ENCODE data around the gene CYP19A1. TPM values are rescaled to one million over a fixed set of nuclear protein-coding genes. Genes with fewer than 3 reads are reported as not detected.

CYP19A1 gene
- polyA plus RNA-seq, 2 donors: 0.05 TPM; not detected in 1

GRCh38 chr15:51223771-51224229 is 114.6 kb downstream of the CYP19A1 start:
- WGBS, 2 donors: 61 to 77% methylated on average over 3 of the region's 3 CpGs
- no peak overlapping the region for H3K4me3 ChIP-seq (ENCODE audit: low read depth in 1 of 2, low read length in 2 of 2)
- no peak overlapping the region for H3K27ac ChIP-seq (ENCODE audit: low read depth in 2 of 2, low read length in 1 of 2)

GRCh38 chr15:51218299-51218938 is 120.0 kb downstream of the CYP19A1 start:
- Histone ChIP-seq H3K27ac (ENCODE audit: low read depth in 2 of 2, low read length in 1 of 2) (no peak overlapping the region), H3K36me3 (ENCODE audit: control insufficient read depth in 2 of 2, insufficient read depth in 2 of 2, low read length in 1 of 2) (no peaks in the 10 kb centered on the region), H3K4me3 (ENCODE audit: low read depth in 1 of 2, low read length in 2 of 2) (no peak overlapping the region), H3K27me3 (ENCODE audit: control insufficient read depth in 1 of 2, insufficient read depth in 2 of 2, low read length in 2 of 2) (peaks cover 0 to 3% of the 10 kb centered on the region in 2 donors), H3K4me1 (ENCODE audit: control insufficient read depth in 2 of 2, insufficient read depth in 2 of 2, low read length in 1 of 2) (no peaks in the 10 kb centered on the region), H3K9me3 (ENCODE audit: control insufficient read depth in 2 of 2, insufficient read depth in 1 of 2, low read depth in 1 of 2, low read length in 1 of 2) (no peaks in the 10 kb centered on the region)
- 59 to 64% methylated on average over 3 of the region's 3 CpGs for WGBS, 2 donors

More at GRCh38 chr15:51223771-51224229, 114.6 kb downstream of the CYP19A1 start:
- H3K36me3 ChIP-seq (ENCODE audit: control insufficient read depth in 2 of 2, insufficient read depth in 2 of 2, low read length in 1 of 2): no peaks in the 10 kb centered on the region
- H3K9me3 ChIP-seq (ENCODE audit: control insufficient read depth in 2 of 2, insufficient read depth in 1 of 2, low read depth in 1 of 2, low read length in 1 of 2): no peaks in the 10 kb centered on the region
- H3K27me3 ChIP-seq (ENCODE audit: control insufficient read depth in 1 of 2, insufficient read depth in 2 of 2, low read length in 2 of 2): no peaks in the 10 kb centered on the region
- H3K4me1 ChIP-seq (ENCODE audit: control insufficient read depth in 2 of 2, insufficient read depth in 2 of 2, low read length in 1 of 2): peaks cover 0 to 2% of the 10 kb centered on the region in 2 donors

GRCh38 chr15:51212909-51213308 is 125.5 kb downstream of the CYP19A1 start:
- H3K4me1 ChIP-seq (ENCODE audit: control insufficient read depth in 2 of 2, insufficient read depth in 2 of 2, low read length in 1 of 2): no peaks in the 10 kb centered on the region
- 79 to 85% methylated on average over 2 of the region's 2 CpGs for WGBS, 2 donors
- no peak overlapping the region for H3K4me3 ChIP-seq (ENCODE audit: low read depth in 1 of 2, low read length in 2 of 2)
- H3K9me3 ChIP-seq (ENCODE audit: control insufficient read depth in 2 of 2, insufficient read depth in 1 of 2, low read depth in 1 of 2, low read length in 1 of 2): no peaks in the 10 kb centered on the region
- peaks cover 0 to 3% of the 10 kb centered on the region in 2 donors for H3K27me3 ChIP-seq (ENCODE audit: control insufficient read depth in 1 of 2, insufficient read depth in 2 of 2, low read length in 2 of 2)
- H3K36me3 ChIP-seq (ENCODE audit: control insufficient read depth in 2 of 2, insufficient read depth in 2 of 2, low read length in 1 of 2): no peaks in the 10 kb centered on the region
- no peak overlapping the region for H3K27ac ChIP-seq (ENCODE audit: low read depth in 2 of 2, low read length in 1 of 2)

GRCh38 chr15:51212239-51212638 is 126.2 kb downstream of the CYP19A1 start:
- 79 to 82% methylated on average over 5 of the region's 5 CpGs for WGBS, 2 donors
- H3K27me3 ChIP-seq (ENCODE audit: control insufficient read depth in 1 of 2, insufficient read depth in 2 of 2, low read length in 2 of 2): peaks cover 0 to 3% of the 10 kb centered on the region in 2 donors
- no peaks in the 10 kb centered on the region for H3K36me3 ChIP-seq (ENCODE audit: control insufficient read depth in 2 of 2, insufficient read depth in 2 of 2, low read length in 1 of 2)
- no peaks in the 10 kb centered on the region for H3K4me1 ChIP-seq (ENCODE audit: control insufficient read depth in 2 of 2, insufficient read depth in 2 of 2, low read length in 1 of 2)
- no peak overlapping the region for H3K4me3 ChIP-seq (ENCODE audit: low read depth in 1 of 2, low read length in 2 of 2)
- H3K27ac ChIP-seq (ENCODE audit: low read depth in 2 of 2, low read length in 1 of 2): no peak overlapping the region
- H3K9me3 ChIP-seq (ENCODE audit: control insufficient read depth in 2 of 2, insufficient read depth in 1 of 2, low read depth in 1 of 2, low read length in 1 of 2): no peaks in the 10 kb centered on the region

GRCh38 chr15:51205050-51205975 is 133.1 kb downstream of the CYP19A1 start:
- Histone ChIP-seq H3K36me3 (ENCODE audit: control insufficient read depth in 2 of 2, insufficient read depth in 2 of 2, low read length in 1 of 2) (no peaks in the 10 kb centered on the region), H3K9me3 (ENCODE audit: control insufficient read depth in 2 of 2, insufficient read depth in 1 of 2, low read depth in 1 of 2, low read length in 1 of 2) (no peaks in the 10 kb centered on the region), H3K27ac (ENCODE audit: low read depth in 2 of 2, low read length in 1 of 2) (no peak overlapping the region), H3K27me3 (ENCODE audit: control insufficient read depth in 1 of 2, insufficient read depth in 2 of 2, low read length in 2 of 2) (peaks cover 0 to 3% of the 10 kb centered on the region in 2 donors), H3K4me3 (ENCODE audit: low read depth in 1 of 2, low read length in 2 of 2) (no peak overlapping the region), H3K4me1 (ENCODE audit: control insufficient read depth in 2 of 2, insufficient read depth in 2 of 2, low read length in 1 of 2) (no peaks in the 10 kb centered on the region)
- WGBS, 2 donors: 78 to 85% methylated on average over 3 of the region's 3 CpGs

- 60 to 69% methylated on average over 2 of the region's 2 CpGs for WGBS, 2 donors
Measured at GRCh38 chr15:51203797-51204196, 134.6 kb downstream of the CYP19A1 start.

GRCh38 chr15:51202783-51203182 is 135.6 kb downstream of the CYP19A1 start:
- H3K9me3 ChIP-seq (ENCODE audit: control insufficient read depth in 2 of 2, insufficient read depth in 1 of 2, low read depth in 1 of 2, low read length in 1 of 2): no peaks in the 10 kb centered on the region
- no peak overlapping the region for H3K4me3 ChIP-seq (ENCODE audit: low read depth in 1 of 2, low read length in 2 of 2)
- H3K4me1 ChIP-seq (ENCODE audit: control insufficient read depth in 2 of 2, insufficient read depth in 2 of 2, low read length in 1 of 2): no peaks in the 10 kb centered on the region
- H3K27ac ChIP-seq (ENCODE audit: low read depth in 2 of 2, low read length in 1 of 2): no peak overlapping the region
- H3K27me3 ChIP-seq (ENCODE audit: control insufficient read depth in 1 of 2, insufficient read depth in 2 of 2, low read length in 2 of 2): peaks cover 0 to 3% of the 10 kb centered on the region in 2 donors
- WGBS, 2 donors: 74 to 78% methylated on average over 3 of the region's 3 CpGs
- no peaks in the 10 kb centered on the region for H3K36me3 ChIP-seq (ENCODE audit: control insufficient read depth in 2 of 2, insufficient read depth in 2 of 2, low read length in 1 of 2)

More at GRCh38 chr15:51203797-51204196, 134.6 kb downstream of the CYP19A1 start:
- H3K4me3 ChIP-seq (ENCODE audit: low read depth in 1 of 2, low read length in 2 of 2): no peak overlapping the region
- no peaks in the 10 kb centered on the region for H3K9me3 ChIP-seq (ENCODE audit: control insufficient read depth in 2 of 2, insufficient read depth in 1 of 2, low read depth in 1 of 2, low read length in 1 of 2)
- H3K27me3 ChIP-seq (ENCODE audit: control insufficient read depth in 1 of 2, insufficient read depth in 2 of 2, low read length in 2 of 2): peaks cover 0 to 3% of the 10 kb centered on the region in 2 donors
- H3K36me3 ChIP-seq (ENCODE audit: control insufficient read depth in 2 of 2, insufficient read depth in 2 of 2, low read length in 1 of 2): no peaks in the 10 kb centered on the region
- no peak overlapping the region for H3K27ac ChIP-seq (ENCODE audit: low read depth in 2 of 2, low read length in 1 of 2)
- H3K4me1 ChIP-seq (ENCODE audit: control insufficient read depth in 2 of 2, insufficient read depth in 2 of 2, low read length in 1 of 2): no peaks in the 10 kb centered on the region

- WGBS, 2 donors: 81 to 86% methylated on average over 5 of the region's 5 CpGs
- no peaks in the 10 kb centered on the region for H3K4me1 ChIP-seq (ENCODE audit: control insufficient read depth in 2 of 2, insufficient read depth in 2 of 2, low read length in 1 of 2)
- H3K27ac ChIP-seq (ENCODE audit: low read depth in 2 of 2, low read length in 1 of 2): no peak overlapping the region
- no peaks in the 10 kb centered on the region for H3K9me3 ChIP-seq (ENCODE audit: control insufficient read depth in 2 of 2, insufficient read depth in 1 of 2, low read depth in 1 of 2, low read length in 1 of 2)
- peaks cover 0 to 3% of the 10 kb centered on the region in 2 donors for H3K27me3 ChIP-seq (ENCODE audit: control insufficient read depth in 1 of 2, insufficient read depth in 2 of 2, low read length in 2 of 2)
- no peak overlapping the region for H3K4me3 ChIP-seq (ENCODE audit: low read depth in 1 of 2, low read length in 2 of 2)
- H3K36me3 ChIP-seq (ENCODE audit: control insufficient read depth in 2 of 2, insufficient read depth in 2 of 2, low read length in 1 of 2): no peaks in the 10 kb centered on the region
Measured at GRCh38 chr15:51201581-51201980, 136.8 kb downstream of the CYP19A1 start.

- H3K27me3 ChIP-seq (ENCODE audit: control insufficient read depth in 1 of 2, insufficient read depth in 2 of 2, low read length in 2 of 2): no peaks in the 10 kb centered on the region
- H3K27ac ChIP-seq (ENCODE audit: low read depth in 2 of 2, low read length in 1 of 2): no peak overlapping the region
- H3K4me3 ChIP-seq (ENCODE audit: low read depth in 1 of 2, low read length in 2 of 2): no peak overlapping the region
- H3K4me1 ChIP-seq (ENCODE audit: control insufficient read depth in 2 of 2, insufficient read depth in 2 of 2, low read length in 1 of 2): no peaks in the 10 kb centered on the region
- H3K36me3 ChIP-seq (ENCODE audit: control insufficient read depth in 2 of 2, insufficient read depth in 2 of 2, low read length in 1 of 2): no peaks in the 10 kb centered on the region
- WGBS, 2 donors: 40 to 65% methylated on average over 3 of the region's 3 CpGs
- H3K9me3 ChIP-seq (ENCODE audit: control insufficient read depth in 2 of 2, insufficient read depth in 1 of 2, low read depth in 1 of 2, low read length in 1 of 2): no peaks in the 10 kb centered on the region
Measured at GRCh38 chr15:51200792-51201191, 137.6 kb downstream of the CYP19A1 start.

All from esophagus (tissue), 2 donors.